Measurements from ENCODE around the gene CASZ1. TPM values are rescaled to one million over a fixed set of nuclear protein-coding genes. Genes with fewer than 3 reads are reported as not detected.

The CASZ1 gene
- total RNA-seq, 2 donors from 2014 or later = 45.0 to 56.0 TPM

GRCh38 chr1:10637400-10637799 is 159.0 kb downstream of the CASZ1 start:
- Histone ChIP-seq H3K4me3 (no peak overlapping the region), H3K27me3 (no peaks in the 10 kb centered on the region), H3K36me3 (no peaks in the 10 kb centered on the region), H3K27ac (no peak overlapping the region), H3K4me1 (no peaks in the 10 kb centered on the region), H3K9me3 (no peaks in the 10 kb centered on the region), H3K9ac (ENCODE audit: low read depth in 2 of 2, low read length in 2 of 2) (no peak overlapping the region)
- no peak for DNase-seq
- intact Hi-C loops (cut with DNase I) = no loop called here
- no peak for TF ChIP-seq CTCF (IDR thresholded peaks at IDR 0.05)

GRCh38 chr1:10635992-10636391 is 160.5 kb downstream of the CASZ1 start:
- no peaks in the 10 kb centered on the region for H3K27me3 ChIP-seq
- H3K4me1 ChIP-seq = no peaks in the 10 kb centered on the region
- no peak overlapping the region for H3K27ac ChIP-seq
- H3K9me3 ChIP-seq = no peaks in the 10 kb centered on the region
- no peak overlapping the region for H3K4me3 ChIP-seq
- no peak for TF ChIP-seq CTCF (IDR thresholded peaks at IDR 0.05)
- no peak overlapping the region for H3K9ac ChIP-seq (ENCODE audit: low read depth in 2 of 2, low read length in 2 of 2)
- no peaks in the 10 kb centered on the region for H3K36me3 ChIP-seq
- DNase-seq = no peak
- intact Hi-C loops (cut with DNase I) = no loop called here

- H3K36me3 ChIP-seq = no peaks in the 10 kb centered on the region
These were observed 161.2 kb downstream of the CASZ1 start for GRCh38 chr1:10635085-10635896.

GRCh38 chr1:10634428-10635084 is 161.9 kb downstream of the CASZ1 start:
- no peak for DNase-seq
- intact Hi-C loops (cut with DNase I) = no loop called here
- Histone ChIP-seq H3K9ac (ENCODE audit: low read depth in 2 of 2, low read length in 2 of 2) (no peak overlapping the region), H3K4me3 (no peak overlapping the region), H3K27me3 (no peaks in the 10 kb centered on the region), H3K36me3 (no peaks in the 10 kb centered on the region), H3K4me1 (no peaks in the 10 kb centered on the region), H3K27ac (no peak overlapping the region), H3K9me3 (no peaks in the 10 kb centered on the region)
- TF ChIP-seq CTCF (IDR thresholded peaks at IDR 0.05) = no peak

More at GRCh38 chr1:10635085-10635896, 161.2 kb downstream of the CASZ1 start:
- intact Hi-C loops (cut with DNase I) = no loop called here
- H3K9me3 ChIP-seq = no peaks in the 10 kb centered on the region
- no peaks in the 10 kb centered on the region for H3K27me3 ChIP-seq
- no peak for TF ChIP-seq CTCF (IDR thresholded peaks at IDR 0.05)
- H3K27ac ChIP-seq = no peak overlapping the region
- DNase-seq = no peak
- H3K4me1 ChIP-seq = no peaks in the 10 kb centered on the region
- H3K4me3 ChIP-seq = no peak overlapping the region
- peak overlapping the region in 1 of 2 donors; percentile 5 for H3K9ac ChIP-seq (ENCODE audit: low read depth in 2 of 2, low read length in 2 of 2)

DNA sequence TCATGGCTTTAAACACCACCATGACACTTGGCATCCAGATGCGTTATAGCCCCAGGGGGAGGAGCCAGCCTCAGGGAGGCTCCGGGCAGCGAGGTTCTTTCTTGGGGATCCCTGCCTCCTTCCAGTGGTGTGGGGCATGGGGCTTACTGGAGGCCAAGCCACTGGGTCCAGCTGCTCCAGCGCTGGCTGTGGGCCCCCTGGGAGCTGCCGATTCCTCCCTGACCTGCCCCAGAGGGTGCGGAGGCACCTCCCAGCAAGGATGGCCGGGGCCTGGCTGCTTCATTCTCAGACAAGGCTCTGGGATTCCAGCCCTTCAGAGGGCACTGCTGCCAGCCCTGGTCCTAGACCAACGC is 162.4 kb downstream of the CASZ1 start:
- Histone ChIP-seq H3K27me3 (no peaks in the 10 kb centered on the region), H3K4me3 (no peak overlapping the region), H3K4me1 (no peaks in the 10 kb centered on the region), H3K36me3 (no peaks in the 10 kb centered on the region), H3K9me3 (no peaks in the 10 kb centered on the region), H3K27ac (no peak overlapping the region), H3K9ac (ENCODE audit: low read depth in 2 of 2, low read length in 2 of 2) (no peak overlapping the region)
- intact Hi-C loops (cut with DNase I) = no loop called here
- no peak for DNase-seq
- no peak for TF ChIP-seq CTCF (IDR thresholded peaks at IDR 0.05)

All from colonic mucosa (tissue), 4 donors.